Natural killer cell (primary cell): Measurements from ENCODE around the gene CCDC78. TPM values are rescaled to one million over a fixed set of nuclear protein-coding genes. Genes with fewer than 3 reads are reported as not detected.

Experiments used
- ATAC-seq, 3 donors: fragments of 150-1000 bp in 2 of 3; fragments of 200-7000 bp in 1 of 3; cut with Tn5 transposase; 1 replicate in 1 of 3; 2 replicates in 2 of 3; pipeline ENCODE4 v1.10.0; 2021; ENCODE audit warnings: mild to moderate bottlenecking in 2 of 3, moderate library complexity in 2 of 3
- DNase-seq, 2 donors: peaks; one replicate each; pipeline versions ENCODE4 v3.0.0 to v3.0.0-alpha.2; 2013 to 2021; ENCODE audit warnings: mixed read lengths in 1 of 2
- H3K27ac ChIP-seq: one replicate; pipeline ENCODE4 v1.5.1; 2013; ENCODE audit warnings: mild to moderate bottlenecking, low read length
- H3K27me3 ChIP-seq: one replicate; pipeline ENCODE4 v1.6.1; 2013; ENCODE audit warnings: low read length; ENCODE audit not compliant: control insufficient read depth, insufficient read depth
- H3K36me3 ChIP-seq: one replicate; pipeline ENCODE4 v1.6.1; 2013; ENCODE audit warnings: low read length; ENCODE audit not compliant: control insufficient read depth, insufficient read depth
- H3K4me1 ChIP-seq: one replicate; pipeline ENCODE4 v1.6.1; 2013; ENCODE audit warnings: low read length; ENCODE audit not compliant: control insufficient read depth, insufficient read depth
- H3K4me3 ChIP-seq: one replicate; pipeline ENCODE4 v1.5.1; 2013; ENCODE audit warnings: low read length
- H3K9me3 ChIP-seq: one replicate; pipeline ENCODE4 v1.6.1; 2013; ENCODE audit warnings: low read length; ENCODE audit not compliant: control insufficient read depth, insufficient read depth
- H3K27ac Mint-ChIP-seq, 2 donors: one replicate each; pipeline ENCODE4 v1.8.0; 2022; ENCODE audit warnings: mild to moderate bottlenecking in 2 of 2, mixed read lengths in 2 of 2, moderate library complexity in 1 of 2
- H3K27me3 Mint-ChIP-seq, 2 donors: one replicate each; pipeline ENCODE4 v1.8.0; 2022; ENCODE audit warnings: low read depth in 2 of 2, mixed read lengths in 2 of 2
- H3K36me3 Mint-ChIP-seq: one replicate; pipeline ENCODE4 v1.8.0; 2022; ENCODE audit warnings: mixed read lengths
- H3K4me1 Mint-ChIP-seq, 2 donors: one replicate each; pipeline ENCODE4 v1.8.0; 2022; ENCODE audit warnings: mixed read lengths in 2 of 2
- H3K4me3 Mint-ChIP-seq: one replicate; pipeline ENCODE4 v1.8.0; 2022; ENCODE audit warnings: mild to moderate bottlenecking, moderate library complexity, mixed read lengths
- H3K9me3 Mint-ChIP-seq, 2 donors: one replicate each; pipeline ENCODE4 v1.8.0; 2022; ENCODE audit warnings: mixed read lengths in 2 of 2
- CTCF ChIP-seq: fragments of 200-600 bp; IDR thresholded peaks from one replicate; pipeline ENCODE4 v1.8.0; 2022; ENCODE audit warnings: antibody characterized with exemption
- WGBS: methylation state at CpG from one replicate; pipeline ENCODE4 v1.1.7; 2013; ENCODE audit warnings: missing lambda C conversion rate; ENCODE audit not compliant: insufficient coverage; 5-methylcytosine and 5-hydroxymethylcytosine counted together
- intact Hi-C: fragments of 100-400 bp; cut with micrococcal nuclease; formaldehyde crosslinking; loops from one replicate; pipeline ENCODE4 v1.14.2; 2022
- total RNA-seq, 4 donors: library from RNA; stranded (reverse); fragments of 120-200 nt in 1 of 4; gene quantifications; one replicate each; pipeline versions ENCODE4 v1.2.3 to v1.2.4, GENCODE V29; 2013 to 2022

The CCDC78 gene
- total RNA-seq, 3 donors from 2014 or later (not counting 1 experiment from before 2014, with no cell fraction given): 6.2 to 10.0 (median 7.7) TPM

- no peak for ATAC-seq
- Mint-ChIP-seq H3K4me3 (no peak overlapping the region), H3K36me3 (no peaks in the 10 kb centered on the region), H3K9me3 (no peaks in the 10 kb centered on the region), H3K4me1 (no peaks in the 10 kb centered on the region), H3K27ac (no peak overlapping the region), H3K27me3 (no peaks in the 10 kb centered on the region)
- WGBS: 93% methylated on average over 18 of the region's 18 CpGs
- no peak for DNase-seq
- no peak for TF ChIP-seq CTCF
- intact Hi-C loops: no loop called here
- Histone ChIP-seq H3K4me1 (no peaks in the 10 kb centered on the region), H3K4me3 (no peak overlapping the region), H3K36me3 (no peaks in the 10 kb centered on the region), H3K27me3 (no peaks in the 10 kb centered on the region), H3K27ac (no peak overlapping the region), H3K9me3 (no peaks in the 10 kb centered on the region)
Measured at GRCh38 chr16:772959-773358, 46.7 kb upstream of the CCDC78 start.

GRCh38 chr16:770411-770810 lies 44.2 kb upstream of the CCDC78 start:
- Histone ChIP-seq H3K27me3 (no peaks in the 10 kb centered on the region), H3K9me3 (no peaks in the 10 kb centered on the region), H3K4me3 (no peak overlapping the region), H3K4me1 (no peaks in the 10 kb centered on the region), H3K27ac (no peak overlapping the region), H3K36me3 (no peaks in the 10 kb centered on the region)
- WGBS: 100% methylated on average over 2 of the region's 13 CpGs
- H3K27me3 Mint-ChIP-seq: no peaks in the 10 kb centered on the region
- no peaks in the 10 kb centered on the region for H3K4me1 Mint-ChIP-seq
- H3K4me3 Mint-ChIP-seq: no peak overlapping the region
- intact Hi-C loops: no loop called here
- H3K27ac Mint-ChIP-seq: no peak overlapping the region
- TF ChIP-seq CTCF: no peak
- DNase-seq: no peak
- ATAC-seq: no peak
- no peaks in the 10 kb centered on the region for H3K36me3 Mint-ChIP-seq
- no peaks in the 10 kb centered on the region for H3K9me3 Mint-ChIP-seq

- Mint-ChIP-seq H3K9me3 (no peaks in the 10 kb centered on the region), H3K4me3 (no peak overlapping the region)
- intact Hi-C loops: no loop called here
Measured at GRCh38 chr16:769934-770333, 43.7 kb upstream of the CCDC78 start.

More at GRCh38 chr16:769934-770333, 43.7 kb upstream of the CCDC78 start:
- no peak overlapping the region for H3K4me3 ChIP-seq
- H3K27me3 ChIP-seq: no peaks in the 10 kb centered on the region
- no peak overlapping the region for H3K27ac ChIP-seq
- Mint-ChIP-seq H3K27ac (no peak overlapping the region), H3K27me3 (no peaks in the 10 kb centered on the region), H3K36me3 (no peaks in the 10 kb centered on the region), H3K4me1 (no peaks in the 10 kb centered on the region)
- H3K4me1 ChIP-seq: no peaks in the 10 kb centered on the region
- no peaks in the 10 kb centered on the region for H3K9me3 ChIP-seq
- no peak for ATAC-seq
- 93% methylated on average over 19 of the region's 19 CpGs for WGBS
- TF ChIP-seq CTCF: no peak
- DNase-seq: no peak
- no peaks in the 10 kb centered on the region for H3K36me3 ChIP-seq
